Effector memory CD8-positive, alpha-beta T cell (primary cell): ENCODE measurements around the gene BCL2L11.
A peak's percentile ranks its signal among the peaks of the same experiment; 100 is the strongest.

Experiments used
- ATAC-seq: fragments of 150-1000 bp; cut with Tn5 transposase; replicated peaks from 2 replicates; pipeline ENCODE4 v1.10.0; 2021; ENCODE audit warnings: mild to moderate bottlenecking, moderate library complexity
- DNase-seq, 3 experiments: peaks; one replicate each; pipeline ENCODE4 v3.0.0; 2021
- H3K27ac Mint-ChIP-seq, 2 donors: one replicate each; pipeline ENCODE4 v1.8.0; 2022; ENCODE audit warnings: mild to moderate bottlenecking in 2 of 2, mixed read lengths in 2 of 2, moderate library complexity in 2 of 2
- H3K27me3 Mint-ChIP-seq, 2 donors: one replicate each; pipeline ENCODE4 v1.8.0; 2022; ENCODE audit warnings: mixed read lengths in 2 of 2
- H3K36me3 Mint-ChIP-seq: one replicate; pipeline ENCODE4 v1.8.0; 2022; ENCODE audit warnings: mild to moderate bottlenecking, moderate library complexity, mixed read lengths; ENCODE audit not compliant: insufficient read depth
- H3K4me1 Mint-ChIP-seq, 2 donors: one replicate each; pipeline ENCODE4 v1.8.0; 2022; ENCODE audit warnings: low read depth in 2 of 2, mixed read lengths in 2 of 2
- H3K4me3 Mint-ChIP-seq, 2 donors: one replicate each; pipeline ENCODE4 v1.8.0; 2022; ENCODE audit warnings: mild to moderate bottlenecking in 2 of 2, mixed read lengths in 2 of 2, moderate library complexity in 2 of 2
- H3K9me3 Mint-ChIP-seq, 2 donors: one replicate each; pipeline ENCODE4 v1.8.0; 2022; ENCODE audit warnings: mixed read lengths in 2 of 2

BCL2L11 gene

DNA sequence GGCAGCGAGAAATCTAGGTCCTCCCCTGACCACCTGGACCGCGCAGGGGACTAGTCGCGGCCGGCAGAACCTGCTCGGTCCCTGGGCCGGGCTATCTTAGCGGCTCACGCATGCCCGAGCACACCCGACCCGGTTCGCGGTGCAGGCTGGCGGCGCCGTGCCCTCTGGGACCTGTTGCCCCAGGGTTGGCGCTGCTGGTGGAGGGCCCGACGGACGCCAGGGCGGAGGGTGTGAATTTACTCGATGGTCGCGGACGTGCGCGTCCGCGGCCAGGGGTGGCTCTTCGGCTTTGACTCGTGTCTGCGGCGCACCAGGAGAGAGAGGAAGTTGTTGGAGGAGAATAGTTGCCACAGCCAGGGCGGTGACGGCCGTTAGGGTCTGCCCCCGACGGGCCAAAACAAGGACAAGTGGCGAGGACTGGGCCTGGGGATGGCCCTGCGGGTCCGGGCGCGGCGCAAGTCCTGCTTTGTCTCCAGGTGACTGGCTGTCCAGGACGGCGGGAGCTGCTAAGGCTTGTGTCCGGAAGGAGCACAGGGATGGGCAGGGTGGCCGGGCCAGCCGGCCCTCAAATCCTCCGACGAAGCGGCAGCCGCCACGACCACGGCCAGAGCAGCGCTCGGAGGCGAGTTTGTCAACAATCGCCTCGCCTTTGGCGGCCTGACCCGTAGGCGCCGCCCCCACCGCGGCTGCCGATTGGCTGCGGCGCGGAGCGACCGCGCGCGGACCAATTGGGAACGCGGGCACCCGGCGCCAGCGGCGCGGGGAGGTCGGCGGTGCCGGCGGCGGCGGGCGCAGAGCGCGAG lies 1.3 kb downstream of the BCL2L11 start:
- Mint-ChIP-seq H3K27ac (peak overlapping the region; percentile 81 to 96), H3K27me3 (peaks cover 30 to 31% of the 10 kb centered on the region in 2 donors), H3K9me3 (no peaks in the 10 kb centered on the region), H3K4me1 (peaks cover 39 to 49% of the 10 kb centered on the region in 2 donors), H3K4me3 (peak overlapping the region; percentile 95 to 97), H3K36me3 (peaks cover 48% of the 10 kb centered on the region)
- DNase-seq (peak; percentile 68 to 79 (median 68)), ATAC-seq (peak; percentile 57)

DNA sequence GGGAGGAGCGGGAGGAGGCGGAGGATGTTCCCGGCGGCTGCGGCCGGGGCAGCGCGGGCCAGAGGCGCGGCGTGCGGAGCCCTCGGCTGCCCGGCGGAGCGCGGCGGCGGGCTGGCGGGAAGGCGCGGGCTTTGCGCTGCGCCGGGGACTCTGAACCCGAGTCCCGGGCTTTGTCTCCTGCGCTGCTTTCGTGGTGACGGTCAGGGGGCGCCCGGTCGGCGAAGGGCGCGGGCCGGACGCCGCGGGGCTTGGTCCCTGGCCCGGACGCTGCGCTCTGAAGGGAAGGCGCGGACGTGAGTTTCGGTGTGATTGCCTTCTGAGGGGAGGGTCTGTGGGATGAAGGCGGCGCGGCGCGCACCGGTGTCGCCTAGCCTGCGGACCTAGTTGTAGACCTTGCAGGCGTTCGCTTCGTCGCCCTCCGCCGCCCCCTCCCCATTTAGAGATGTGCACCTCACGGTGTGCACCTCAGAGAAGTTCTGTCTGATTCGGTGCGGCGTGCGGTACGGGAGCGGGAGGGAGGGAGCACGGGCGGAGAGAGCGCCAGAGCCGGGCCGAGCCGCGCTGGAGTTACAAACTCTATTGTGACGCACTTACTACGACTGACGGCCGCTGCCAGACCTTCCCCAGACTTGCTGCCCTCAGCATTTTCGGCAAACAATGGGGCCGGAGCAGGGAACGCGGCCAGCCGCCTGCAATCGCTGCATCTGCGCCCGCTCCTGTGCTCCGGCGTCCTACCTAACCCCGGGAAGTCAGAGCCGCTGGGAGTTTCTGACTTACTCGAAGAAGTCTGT lies 2.1 kb downstream of the BCL2L11 start:
- DNase-seq (peak in 2 of 3 experiments; percentile 12 to 16), ATAC-seq (peak; percentile 5)
- H3K9me3 Mint-ChIP-seq = no peaks in the 10 kb centered on the region
- H3K36me3 Mint-ChIP-seq = peaks cover 51% of the 10 kb centered on the region
- H3K4me1 Mint-ChIP-seq = peaks cover 37 to 46% of the 10 kb centered on the region in 2 donors
- peaks cover 22 to 23% of the 10 kb centered on the region in 2 donors for H3K27me3 Mint-ChIP-seq
- peak overlapping the region; percentile 84 to 95 for H3K4me3 Mint-ChIP-seq
- H3K27ac Mint-ChIP-seq = peak overlapping the region in 1 of 2 donors; percentile 76

DNA sequence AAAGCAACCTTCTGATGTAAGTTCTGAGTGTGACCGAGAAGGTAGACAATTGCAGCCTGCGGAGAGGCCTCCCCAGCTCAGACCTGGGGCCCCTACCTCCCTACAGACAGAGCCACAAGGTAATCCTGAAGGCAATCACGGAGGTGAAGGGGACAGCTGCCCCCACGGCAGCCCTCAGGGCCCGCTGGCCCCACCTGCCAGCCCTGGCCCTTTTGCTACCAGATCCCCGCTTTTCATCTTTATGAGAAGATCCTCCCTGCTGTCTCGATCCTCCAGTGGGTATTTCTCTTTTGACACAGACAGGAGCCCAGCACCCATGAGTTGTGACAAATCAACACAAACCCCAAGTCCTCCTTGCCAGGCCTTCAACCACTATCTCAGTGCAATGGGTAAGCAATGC lies 3.0 kb downstream of the BCL2L11 start:
- Mint-ChIP-seq H3K9me3 (no peaks in the 10 kb centered on the region), H3K36me3 (peaks cover 59% of the 10 kb centered on the region), H3K27me3 (peaks cover 13% of the 10 kb centered on the region in 2 donors), H3K27ac (no peak overlapping the region), H3K4me3 (peak overlapping the region in 1 of 2 donors; percentile 84), H3K4me1 (peaks cover 28 to 39% of the 10 kb centered on the region in 2 donors)
- ATAC-seq = no peak
- no peak for DNase-seq

DNA sequence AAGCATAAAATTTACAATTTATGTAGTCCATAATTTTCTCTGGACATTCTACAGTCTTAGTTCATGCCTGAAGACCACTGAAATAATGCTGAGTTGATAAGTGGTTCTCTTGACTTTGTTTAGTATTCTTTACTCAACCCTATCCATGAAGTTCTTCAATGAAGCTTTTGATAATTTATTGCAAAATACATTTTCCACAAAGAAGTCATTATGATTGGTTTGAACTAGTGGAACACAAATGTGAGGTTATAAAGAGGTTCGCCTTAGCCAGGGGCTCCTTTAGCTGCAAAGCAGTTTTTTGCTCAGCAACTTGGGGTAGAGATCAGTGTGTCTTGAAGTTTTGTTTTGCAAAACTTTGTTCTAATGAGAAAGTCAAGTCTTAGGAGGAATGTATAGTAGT lies 5.9 kb downstream of the BCL2L11 start:
- ATAC-seq (no peak), DNase-seq (no peak)
- H3K27me3 Mint-ChIP-seq = no peaks in the 10 kb centered on the region
- H3K4me1 Mint-ChIP-seq = peaks cover 13 to 28% of the 10 kb centered on the region in 2 donors
- no peak overlapping the region for H3K4me3 Mint-ChIP-seq
- no peak overlapping the region for H3K27ac Mint-ChIP-seq
- H3K36me3 Mint-ChIP-seq = peaks cover 61% of the 10 kb centered on the region
- H3K9me3 Mint-ChIP-seq = no peaks in the 10 kb centered on the region

DNA sequence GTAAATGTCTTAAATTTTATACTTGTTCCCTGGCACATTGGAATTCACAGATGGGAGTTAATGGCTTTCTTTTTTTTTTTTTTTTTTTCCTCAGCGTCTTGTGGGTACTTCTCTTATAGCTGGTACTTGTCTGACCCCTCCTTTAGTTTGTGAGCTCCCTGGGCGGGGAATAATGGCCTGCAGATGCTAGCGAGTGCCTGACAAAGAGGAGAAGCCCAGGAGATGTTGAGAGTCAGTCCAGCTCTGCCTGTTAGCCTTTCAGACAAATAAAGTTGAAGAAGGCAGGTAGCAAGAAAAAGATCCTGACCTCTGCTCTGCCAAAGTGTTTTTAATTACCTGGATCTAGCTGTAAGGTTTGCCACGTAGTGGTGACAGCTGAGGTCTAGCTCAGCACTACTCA lies 6.6 kb downstream of the BCL2L11 start:
- Mint-ChIP-seq H3K36me3 (peaks cover 55% of the 10 kb centered on the region), H3K27ac (peak overlapping the region in 1 of 2 donors; percentile 31), H3K9me3 (no peaks in the 10 kb centered on the region), H3K4me3 (no peak overlapping the region), H3K27me3 (no peaks in the 10 kb centered on the region), H3K4me1 (peaks cover 14 to 26% of the 10 kb centered on the region in 2 donors)
- DNase-seq (no peak), ATAC-seq (no peak)

DNA sequence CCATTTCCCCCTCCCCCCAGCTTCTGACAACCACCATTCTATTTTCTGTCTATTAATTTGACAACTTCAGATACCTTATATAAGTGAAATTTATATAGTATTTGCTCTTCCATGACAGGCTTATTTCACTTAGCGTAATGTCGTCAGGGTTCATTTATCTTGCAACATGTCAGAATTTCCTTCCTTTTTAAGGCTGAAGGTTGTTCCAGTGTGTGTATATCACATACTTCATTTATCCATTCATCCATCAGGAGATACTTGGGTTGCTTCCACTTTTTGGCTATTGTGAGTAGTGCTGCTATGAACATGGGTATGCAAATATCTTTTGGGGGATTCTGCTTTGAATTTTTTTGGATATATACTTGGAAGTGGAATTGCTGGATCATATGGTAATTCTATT lies 7.4 kb downstream of the BCL2L11 start:
- Mint-ChIP-seq H3K4me3 (no peak overlapping the region), H3K9me3 (no peaks in the 10 kb centered on the region), H3K27me3 (no peaks in the 10 kb centered on the region), H3K27ac (peak overlapping the region; percentile 2 to 31), H3K4me1 (peaks cover 14 to 26% of the 10 kb centered on the region in 2 donors), H3K36me3 (peaks cover 51% of the 10 kb centered on the region)
- DNase-seq = no peak
- ATAC-seq = no peak

DNA sequence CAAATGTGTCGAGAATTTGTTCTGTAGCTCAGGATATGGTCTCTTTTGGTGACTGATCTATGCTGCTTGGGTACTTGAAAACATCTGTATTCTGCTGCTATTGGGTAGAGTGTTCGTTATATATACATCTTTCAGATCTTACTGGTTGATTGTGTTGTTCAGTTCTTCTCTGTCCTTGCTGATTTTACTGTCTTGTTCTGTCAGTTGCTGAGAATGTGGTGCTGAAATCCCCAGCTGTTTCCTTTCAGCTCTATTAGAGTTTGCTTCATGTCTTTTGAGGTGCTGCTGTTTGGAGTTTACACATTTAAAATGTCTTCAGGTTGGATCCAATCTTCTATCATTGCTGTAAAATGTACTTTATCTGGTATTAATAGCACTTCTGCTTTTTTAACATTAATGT lies 12.9 kb downstream of the BCL2L11 start:
- H3K4me1 Mint-ChIP-seq = peaks cover 24 to 29% of the 10 kb centered on the region in 2 donors
- H3K27me3 Mint-ChIP-seq = no peaks in the 10 kb centered on the region
- no peak overlapping the region for H3K4me3 Mint-ChIP-seq
- H3K27ac Mint-ChIP-seq = no peak overlapping the region
- no peaks in the 10 kb centered on the region for H3K9me3 Mint-ChIP-seq
- H3K36me3 Mint-ChIP-seq = peaks cover 29% of the 10 kb centered on the region
- ATAC-seq (no peak), DNase-seq (no peak)

DNA sequence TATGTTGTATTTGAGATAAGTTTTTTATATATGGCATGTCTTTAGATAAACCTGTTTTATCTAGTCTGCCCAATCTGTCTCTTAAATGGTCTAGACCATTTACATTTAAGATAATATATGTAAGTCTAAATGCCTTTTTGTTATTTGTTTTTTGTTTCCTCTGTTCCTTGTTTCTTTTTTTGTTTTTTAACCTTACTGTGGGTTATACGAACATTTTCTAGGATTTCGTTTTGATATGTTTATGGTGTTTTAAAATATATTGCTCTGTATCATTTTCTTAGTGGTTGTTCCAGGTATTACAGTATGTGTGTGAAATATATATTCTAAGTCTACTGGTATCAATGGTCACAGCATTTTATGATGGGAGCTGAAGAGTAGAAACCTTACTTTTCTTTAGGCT lies 13.3 kb downstream of the BCL2L11 start:
- peaks cover 24% of the 10 kb centered on the region for H3K36me3 Mint-ChIP-seq
- no peak for ATAC-seq
- H3K4me1 Mint-ChIP-seq = peaks cover 24 to 29% of the 10 kb centered on the region in 2 donors
- H3K9me3 Mint-ChIP-seq = no peaks in the 10 kb centered on the region
- H3K4me3 Mint-ChIP-seq = no peak overlapping the region
- no peaks in the 10 kb centered on the region for H3K27me3 Mint-ChIP-seq
- H3K27ac Mint-ChIP-seq = no peak overlapping the region
- DNase-seq = no peak

DNA sequence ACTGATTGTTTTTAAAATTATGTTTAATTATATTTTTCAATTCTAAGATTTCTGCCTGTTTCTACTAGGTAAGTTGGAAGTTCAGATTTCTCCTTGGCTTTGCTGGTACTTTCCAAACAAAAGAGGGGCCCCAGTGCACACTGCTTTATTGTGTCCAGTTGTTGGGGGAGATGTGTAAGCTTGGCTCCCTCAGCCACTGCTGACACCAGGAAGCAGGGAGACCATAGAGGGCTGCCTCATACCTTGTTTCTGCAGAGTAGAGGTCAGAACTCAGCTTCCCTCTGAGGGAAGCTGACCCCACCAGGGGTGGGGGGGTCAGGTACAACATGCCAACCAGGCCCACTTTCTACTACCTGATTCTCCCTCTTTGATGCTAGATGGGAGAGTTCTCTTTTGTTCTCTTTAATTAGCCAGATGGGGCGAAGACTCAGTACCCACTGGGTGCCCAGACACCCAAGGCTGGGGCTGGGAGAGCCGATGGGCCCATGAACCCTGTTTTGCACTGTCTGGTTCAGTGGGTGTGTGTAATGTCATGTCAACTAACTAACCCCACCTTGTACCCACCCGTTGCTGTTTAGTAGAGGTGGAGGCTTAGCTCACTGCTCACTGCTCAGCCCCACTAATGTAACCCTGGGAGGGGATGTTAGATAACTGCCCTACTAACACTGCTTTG lies 14.7 kb downstream of the BCL2L11 start:
- H3K4me3 Mint-ChIP-seq = no peak overlapping the region
- peaks cover 15% of the 10 kb centered on the region for H3K36me3 Mint-ChIP-seq
- ATAC-seq (no peak), DNase-seq (no peak)
- H3K9me3 Mint-ChIP-seq = no peaks in the 10 kb centered on the region
- H3K4me1 Mint-ChIP-seq = peaks cover 24 to 29% of the 10 kb centered on the region in 2 donors
- H3K27me3 Mint-ChIP-seq = no peaks in the 10 kb centered on the region
- H3K27ac Mint-ChIP-seq = peak overlapping the region in 1 of 2 donors; percentile 32

DNA sequence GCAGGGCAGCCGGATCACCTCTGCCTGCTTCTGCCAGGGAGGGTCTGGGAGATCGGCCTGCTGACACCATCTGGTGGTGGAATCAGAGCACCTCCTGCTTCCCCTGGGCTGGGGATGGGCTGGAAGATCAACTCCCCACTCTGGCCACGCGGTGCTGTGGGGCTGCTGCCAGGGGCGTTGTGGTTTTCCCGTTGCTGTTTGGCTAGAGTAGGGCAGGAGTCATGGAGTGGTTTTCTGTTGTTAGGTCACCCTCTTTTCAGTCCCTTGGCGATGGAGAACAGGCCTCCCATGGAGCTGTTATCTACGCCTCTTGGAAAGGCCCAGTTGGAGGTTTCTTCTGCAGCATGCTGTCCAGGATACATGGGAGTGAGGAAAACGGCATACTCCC lies 15.2 kb downstream of the BCL2L11 start:
- DNase-seq = no peak
- H3K4me3 Mint-ChIP-seq = no peak overlapping the region
- no peaks in the 10 kb centered on the region for H3K27me3 Mint-ChIP-seq
- ATAC-seq = no peak
- H3K4me1 Mint-ChIP-seq = peaks cover 24 to 27% of the 10 kb centered on the region in 2 donors
- H3K36me3 Mint-ChIP-seq = peaks cover 16% of the 10 kb centered on the region
- peak overlapping the region in 1 of 2 donors; percentile 66 for H3K27ac Mint-ChIP-seq
- H3K9me3 Mint-ChIP-seq = no peaks in the 10 kb centered on the region

DNA sequence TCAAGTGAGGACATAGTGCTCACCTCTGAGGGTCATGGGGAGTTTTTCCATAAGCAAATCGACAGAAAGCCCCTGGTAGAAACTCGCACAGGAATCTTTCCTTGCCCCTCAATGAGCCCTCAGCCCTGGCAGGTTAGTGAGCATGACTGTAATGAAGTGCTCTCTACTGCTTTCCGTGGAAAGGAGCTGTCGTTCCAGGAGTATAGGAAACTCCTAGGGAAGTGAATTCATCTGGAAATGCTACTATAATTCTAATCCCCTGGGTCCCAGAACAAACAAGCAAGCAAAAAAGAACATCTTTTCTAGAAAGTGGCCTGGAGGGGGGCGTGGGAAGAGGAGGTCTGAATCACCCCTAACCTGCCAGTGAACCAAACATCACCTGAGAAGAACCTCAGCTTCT lies 18.1 kb downstream of the BCL2L11 start:
- Mint-ChIP-seq H3K9me3 (no peaks in the 10 kb centered on the region), H3K36me3 (peaks cover 14% of the 10 kb centered on the region), H3K27me3 (no peaks in the 10 kb centered on the region), H3K4me3 (no peak overlapping the region), H3K4me1 (peaks cover 19 to 22% of the 10 kb centered on the region in 2 donors), H3K27ac (no peak overlapping the region)
- no peak for DNase-seq
- no peak for ATAC-seq

DNA sequence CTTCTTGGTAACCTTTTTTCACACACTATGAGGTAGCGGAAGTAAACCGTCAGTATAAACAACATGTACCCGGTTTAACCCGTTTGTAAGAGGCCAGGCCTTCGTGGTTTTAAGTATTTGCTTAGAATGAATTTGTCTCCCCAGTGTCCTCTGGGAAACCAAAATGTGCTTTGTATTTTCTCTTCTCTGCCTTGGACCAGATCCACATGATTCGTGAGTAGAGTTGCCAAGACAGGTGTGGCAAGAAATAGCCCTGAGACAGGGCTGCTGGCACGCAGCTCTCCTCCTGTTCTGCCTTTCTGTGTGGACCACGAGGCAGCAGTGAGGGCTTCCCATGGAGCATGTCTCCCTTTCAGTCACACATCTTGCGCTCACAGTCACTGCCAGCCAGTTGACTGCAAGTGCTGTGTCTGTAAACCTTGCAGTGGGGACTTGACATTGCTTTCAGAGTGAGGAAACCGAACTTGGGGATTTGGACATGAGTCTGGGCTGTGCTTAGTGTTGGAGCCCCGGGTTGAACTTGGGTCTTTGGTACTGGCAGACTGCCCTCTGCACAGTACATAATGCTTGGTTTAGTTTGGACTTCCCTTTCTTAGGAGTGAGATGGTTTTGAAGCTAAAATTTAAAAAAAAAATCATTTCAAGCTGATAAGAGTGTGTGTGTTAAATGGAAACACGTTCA lies 19.1 kb downstream of the BCL2L11 start:
- H3K9me3 Mint-ChIP-seq = no peaks in the 10 kb centered on the region
- peaks cover 14% of the 10 kb centered on the region for H3K36me3 Mint-ChIP-seq
- no peak overlapping the region for H3K4me3 Mint-ChIP-seq
- DNase-seq (no peak), ATAC-seq (no peak)
- no peaks in the 10 kb centered on the region for H3K27me3 Mint-ChIP-seq
- no peak overlapping the region for H3K27ac Mint-ChIP-seq
- H3K4me1 Mint-ChIP-seq = peaks cover 16 to 20% of the 10 kb centered on the region in 2 donors

DNA sequence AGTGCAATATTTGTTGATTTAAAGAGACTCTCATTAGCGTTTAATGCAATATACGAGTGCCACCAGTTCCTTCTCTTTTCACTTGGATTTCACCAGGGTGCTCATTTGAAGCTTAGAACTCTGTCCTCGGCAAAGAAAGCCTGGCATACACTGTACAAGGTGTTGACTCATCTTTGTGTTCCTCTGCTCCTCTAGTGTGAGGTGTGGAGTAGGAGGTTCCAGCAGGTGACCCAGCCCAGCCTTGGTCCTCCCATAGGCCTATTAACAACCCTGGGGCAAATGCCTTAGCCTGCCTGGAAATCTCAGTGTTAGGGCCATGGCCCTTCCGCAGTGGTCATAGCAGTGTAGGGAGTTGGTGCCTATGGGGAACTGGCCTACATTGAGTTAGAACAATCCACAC lies 20.1 kb downstream of the BCL2L11 start:
- no peaks in the 10 kb centered on the region for H3K27me3 Mint-ChIP-seq
- H3K36me3 Mint-ChIP-seq = peaks cover 14% of the 10 kb centered on the region
- peaks cover 14% of the 10 kb centered on the region in 2 donors for H3K4me1 Mint-ChIP-seq
- no peaks in the 10 kb centered on the region for H3K9me3 Mint-ChIP-seq
- DNase-seq (no peak), ATAC-seq (no peak)
- no peak overlapping the region for H3K27ac Mint-ChIP-seq
- no peak overlapping the region for H3K4me3 Mint-ChIP-seq
